ENCODE measurements around the gene RBP4.
"Not testable (repeated sequence)": the region's sequence is repeated elsewhere in the genome, so short reads cannot be mapped to it uniquely, and the experiment has no call there.

RBP4 gene

GRCh38 chr10:93565446-93565845 is 35.6 kb downstream of the RBP4 start:
- DNase-seq: no peak

DNA sequence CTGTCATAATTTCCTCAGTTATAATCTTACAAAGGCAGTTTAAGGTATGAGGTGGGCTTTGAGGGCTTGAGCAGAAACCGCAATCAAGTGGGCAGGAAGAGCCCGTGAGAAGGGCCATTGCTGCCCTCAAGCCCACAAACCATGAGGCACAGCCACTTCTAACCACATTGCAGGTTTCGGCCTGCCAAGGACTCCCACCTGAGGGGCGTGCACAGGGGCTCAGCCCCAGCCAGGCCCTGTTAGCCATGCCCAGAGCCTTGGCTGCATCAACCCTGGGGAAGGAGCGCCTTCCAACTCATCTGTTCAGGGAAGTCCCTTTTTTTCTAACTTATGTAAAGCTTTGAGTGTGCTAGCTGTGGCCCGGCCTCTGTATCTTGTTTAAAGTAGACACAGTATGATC is 40.5 kb downstream of the RBP4 start:
- DNase-seq: no peak

GRCh38 chr10:93559490-93559889 is 41.5 kb downstream of the RBP4 start:
- no peak for DNase-seq

DNA sequence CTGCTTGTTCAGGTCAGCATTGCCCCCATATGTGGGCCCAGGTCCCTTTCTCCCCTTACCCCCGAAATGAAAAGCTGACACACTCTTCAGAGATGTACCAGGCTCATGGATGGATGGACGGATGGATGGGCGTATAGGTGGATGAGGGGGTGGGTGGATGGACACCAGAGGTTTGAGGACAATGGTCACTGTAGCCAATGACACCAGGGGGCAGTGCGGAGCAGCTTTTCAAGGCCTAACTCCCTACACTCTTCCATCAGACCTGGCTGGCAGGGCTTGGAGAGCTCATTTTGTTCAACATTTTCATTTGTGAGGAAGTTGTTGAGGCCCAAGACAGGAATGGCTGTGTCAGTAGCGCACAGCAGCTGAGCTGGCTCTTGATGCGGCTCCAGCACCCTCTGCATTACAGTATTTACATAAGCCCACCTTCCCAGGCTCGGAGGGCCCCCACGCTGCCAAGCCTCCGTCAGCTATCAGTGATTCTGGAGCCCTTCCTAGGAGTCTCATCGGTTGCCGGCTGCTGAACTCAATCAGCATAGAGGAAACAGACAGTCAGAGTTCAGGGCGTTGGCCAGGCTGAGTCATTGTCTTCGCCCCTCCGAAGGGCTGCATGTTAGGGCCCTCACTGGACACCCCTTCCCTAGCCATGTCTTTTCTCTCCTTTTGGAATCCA is 46.1 kb downstream of the RBP4 start:
- DNase-seq: no peak

DNA sequence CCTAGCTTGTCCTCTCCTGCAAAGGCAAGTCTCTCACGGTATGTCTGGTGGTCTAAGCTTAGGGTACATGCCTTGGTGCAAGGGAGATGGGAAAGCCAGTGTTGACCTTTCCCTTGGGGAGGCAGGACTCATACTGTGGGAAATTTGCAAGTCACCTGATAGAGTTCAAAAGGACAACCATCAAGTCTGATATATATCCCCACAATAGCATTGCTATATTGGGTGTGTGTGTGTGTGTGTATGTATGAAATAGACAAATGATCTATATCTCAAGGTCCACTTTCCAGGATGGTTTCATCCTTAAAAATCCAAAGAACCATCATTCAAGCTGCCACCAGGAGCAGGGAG is 46.7 kb downstream of the RBP4 start:
- no peak for DNase-seq

DNA sequence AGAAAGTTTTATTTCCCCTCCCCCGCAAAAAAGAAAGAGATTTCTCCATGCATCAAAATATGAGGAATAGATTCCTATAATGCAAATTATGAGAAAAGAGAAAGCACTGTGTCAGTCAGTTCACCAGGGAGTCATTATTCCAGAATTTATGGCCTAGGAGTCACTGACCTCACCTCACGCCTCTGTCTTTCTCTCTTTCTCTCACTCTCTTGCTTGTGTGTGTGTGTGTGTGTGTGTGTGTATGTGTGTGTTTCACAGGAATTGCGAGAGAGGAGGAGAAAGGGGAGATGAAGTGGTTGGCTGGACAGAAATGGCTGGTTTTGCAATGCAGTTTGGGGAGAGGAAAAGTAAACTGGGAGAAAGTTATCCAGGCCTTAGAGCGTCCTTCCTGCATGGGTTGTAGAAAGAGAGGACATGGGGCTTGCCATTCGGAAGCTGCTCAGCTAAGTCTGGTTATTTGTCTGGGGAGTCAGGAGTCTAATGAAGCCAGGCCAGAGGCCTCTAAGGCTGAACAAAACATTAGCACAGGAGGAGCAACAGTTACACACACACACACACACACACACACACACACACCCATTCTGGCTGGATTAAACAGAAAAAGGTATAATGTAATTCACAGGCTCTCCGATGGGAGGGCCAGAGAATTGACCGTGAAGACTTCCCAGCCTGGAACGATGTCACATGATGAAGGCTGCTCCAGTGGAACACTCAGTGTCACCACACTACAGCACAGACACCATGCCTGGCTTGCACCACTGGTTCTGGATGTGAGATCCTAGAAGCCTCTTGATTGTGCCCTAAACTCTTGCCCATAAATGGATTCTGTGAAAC is 47.3 kb downstream of the RBP4 start:
- no peak for DNase-seq

DNA sequence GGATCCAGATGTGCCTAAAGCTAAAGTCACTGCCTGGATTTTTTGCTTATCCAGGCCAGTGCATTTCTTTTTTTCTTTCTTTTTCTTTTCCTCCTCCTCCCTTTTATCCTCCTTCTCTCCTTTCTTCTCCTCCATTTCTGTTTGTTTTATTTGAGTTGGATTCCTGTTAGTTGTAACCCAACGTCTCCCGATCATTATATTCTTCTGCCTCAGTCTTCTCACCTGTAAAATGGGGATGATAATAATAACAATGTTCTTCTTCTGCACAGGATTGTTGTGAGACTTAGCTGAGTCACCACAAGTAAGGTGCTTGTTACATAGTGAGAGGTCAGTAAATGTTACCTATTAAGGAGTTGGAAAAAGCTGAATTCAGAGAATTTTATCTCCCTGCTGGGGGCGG is 48.3 kb downstream of the RBP4 start:
- no peak for DNase-seq

GRCh38 chr10:93550606-93551005 is 50.4 kb downstream of the RBP4 start:
- no peak for DNase-seq

DNA sequence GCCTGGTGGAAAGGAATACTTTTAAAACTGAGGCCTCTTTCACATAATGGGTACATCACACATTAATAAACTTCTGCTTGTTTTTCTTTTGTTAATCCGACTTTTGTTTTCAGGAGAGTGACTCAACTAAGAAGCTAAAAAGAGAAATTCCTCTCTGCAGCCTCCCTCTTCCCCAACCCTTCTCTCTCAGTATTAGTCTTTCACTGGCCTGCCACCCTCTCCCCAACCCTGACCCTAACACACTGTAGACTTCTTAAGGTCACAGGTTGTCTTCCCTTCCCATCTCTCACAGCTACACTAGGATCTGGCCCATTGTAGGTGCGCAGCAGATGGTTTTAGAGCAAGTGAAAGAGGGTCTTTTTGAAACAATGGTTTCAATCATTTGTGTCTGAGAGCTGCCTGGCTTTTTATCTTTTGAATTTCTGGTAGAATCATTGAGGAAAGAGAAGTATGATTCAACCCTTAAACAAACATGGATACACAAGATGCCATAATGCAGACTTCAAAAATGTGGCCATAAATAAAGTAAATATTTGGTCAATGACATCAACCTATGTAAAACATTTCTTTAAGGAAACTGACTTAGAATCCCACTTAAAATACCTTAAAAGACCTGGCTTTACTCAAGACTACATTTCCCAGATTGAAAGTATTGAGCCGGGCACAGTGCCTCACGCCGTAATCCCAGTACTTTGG is 52.5 kb downstream of the RBP4 start:
- no peak for DNase-seq

DNA sequence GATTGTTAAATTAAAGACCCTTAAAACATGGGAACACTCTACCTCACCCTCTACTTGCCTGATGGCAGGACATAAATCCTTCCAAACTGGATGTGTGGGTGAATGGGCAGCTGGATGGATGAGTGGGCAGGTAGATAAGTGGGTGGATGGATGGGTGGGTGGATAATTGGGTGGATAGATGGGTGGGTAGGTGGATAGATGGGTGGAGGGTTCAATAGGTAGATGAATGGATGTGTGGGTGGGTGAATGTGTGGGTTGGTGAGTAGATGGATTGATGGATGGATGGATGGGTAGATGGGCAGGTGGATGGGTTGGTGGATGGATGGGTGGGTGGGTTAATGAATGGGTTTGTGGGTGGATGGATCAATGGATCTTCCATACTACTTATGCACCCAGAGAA is 53.5 kb downstream of the RBP4 start:
- DNase-seq: no peak

GRCh38 chr10:93546995-93547394 is 54.0 kb downstream of the RBP4 start:
- DNase-seq: not testable (repeated sequence)

- DNase-seq: peak; percentile 2
Observed at GRCh38 chr10:93542358-93542791, 58.7 kb downstream of the RBP4 start.

All from NCI-H1417 treated with DMSO at 0.1 percent for 48 hours (cell line).